ENCODE data around the gene C9orf78.

DNA sequence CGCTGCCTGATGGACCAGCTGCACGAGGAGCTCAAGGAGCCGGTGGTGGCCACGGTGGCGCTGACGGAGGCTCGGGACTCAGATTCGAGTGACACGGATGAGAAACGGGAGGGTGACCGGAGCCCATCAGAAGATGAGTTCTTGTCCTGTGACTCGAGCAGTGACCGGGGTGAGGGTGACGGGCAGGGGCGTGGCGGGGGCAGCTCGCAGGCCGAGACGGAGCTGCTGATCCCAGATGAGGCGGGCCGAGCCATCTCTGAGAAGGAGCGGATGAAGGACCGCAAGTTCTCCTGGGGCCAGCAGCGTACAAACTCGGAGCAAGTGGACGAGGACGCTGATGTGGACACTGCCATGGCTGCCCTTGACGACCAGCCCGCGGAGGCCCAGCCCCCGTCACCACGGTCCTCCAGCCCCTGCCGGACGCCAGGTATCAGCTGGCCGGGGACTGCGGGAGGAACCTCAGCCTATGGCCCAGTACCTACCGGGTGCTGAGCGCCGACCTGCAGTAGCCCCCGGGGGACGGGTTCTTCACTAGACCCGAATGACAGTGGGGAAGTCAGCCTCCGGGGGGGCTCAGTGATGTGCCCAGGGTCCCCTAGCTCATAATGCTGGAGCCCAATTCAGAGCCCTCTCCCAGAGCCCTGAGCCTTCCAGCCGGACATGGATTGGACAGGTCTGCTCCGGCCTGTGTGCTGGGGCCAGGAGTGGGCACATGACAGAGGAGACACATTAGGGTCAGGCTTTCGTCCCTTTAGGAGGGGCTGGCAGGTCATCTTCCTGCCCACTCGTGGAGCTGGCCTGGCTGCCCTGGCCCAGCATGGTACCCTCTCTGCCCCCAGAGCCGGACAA is 33.2 kb upstream of the C9orf78 start:
- no peak for TF ChIP-seq CTCF (IDR thresholded peaks at IDR 0.05)
- no peak for TF ChIP-seq POLR2A (IDR thresholded peaks at IDR 0.05)
